Inflammatory macrophage treated with lipopolysaccharide for 1 hour (primary cell): Measurements from ENCODE around the gene NECTIN2.
"Not testable (repeated sequence)": the region's sequence is repeated elsewhere in the genome, so short reads cannot be mapped to it uniquely, and the experiment has no call there.

Source experiments
- DNase-seq, 2 donors: peaks; one replicate each; pipeline ENCODE4 v3.0.0-alpha.2; 2020 to 2022

Gene NECTIN2

GRCh38 chr19:44911896-44912295 lies 65.8 kb downstream of the NECTIN2 start:
- not testable (repeated sequence) for DNase-seq

GRCh38 chr19:44912854-44913253 lies 66.8 kb downstream of the NECTIN2 start:
- peak; percentile 41 to 65 for DNase-seq

- DNase-seq: not testable (repeated sequence)
These were observed 67.7 kb downstream of the NECTIN2 start for GRCh38 chr19:44913512-44914432.

- DNase-seq: peak; percentile 78 to 89
These were observed 68.5 kb downstream of the NECTIN2 start, which contains the start of gene APOC1 for GRCh38 chr19:44914433-44915206. TSS of gene APOC1 (plus strand) at chr19:44914608. CDS start at chr19:44914892, 284 bp downstream.

- no peak for DNase-seq
These were observed 78.2 kb downstream of the NECTIN2 start for GRCh38 chr19:44924243-44924725.

GRCh38 chr19:44925114-44925891 lies 79.2 kb downstream of the NECTIN2 start:
- DNase-seq: peak; percentile 44 to 80

GRCh38 chr19:44926245-44927077 lies 80.4 kb downstream of the NECTIN2 start:
- DNase-seq: not testable (repeated sequence)

- no peak for DNase-seq
These were observed 81.6 kb downstream of the NECTIN2 start for GRCh38 chr19:44927746-44928145.

GRCh38 chr19:44930088-44930487 lies 84.0 kb downstream of the NECTIN2 start:
- no peak for DNase-seq

GRCh38 chr19:44931541-44931940 lies 85.4 kb downstream of the NECTIN2 start:
- no peak for DNase-seq
